IMR-90 (cell line): Measurements from ENCODE around the gene CREB5. TPM values are rescaled to one million over a fixed set of nuclear protein-coding genes. Genes with fewer than 3 reads are reported as not detected.

ENCODE experiments used
- ATAC-seq: fragments of 200-7000 bp; cut with Tn5 transposase; 2 replicates; pipeline ENCODE4 v1.9.1; 2020; ENCODE audit warnings: low read depth, mild to moderate bottlenecking, moderate library complexity
- BruUV-seq: library from RNA; stranded (reverse); fragments of 400-500 nt; replicated peaks from 2 replicates; lab custom pipeline; 2021; lab: Mats Ljungman, UMichigan
- CTCF ChIA-PET: fragments of 300-600 bp; formaldehyde crosslinking; extraction: SDS; loops from one replicate; lab custom pipeline; 2021; ENCODE audit warnings: antibody characterized with exemption; lab: Yijun Ruan, JAX
- POLR2A ChIA-PET: fragments of 300-600 bp; sonication (Branson Sonifier 250); formaldehyde crosslinking; loops from one replicate; lab custom pipeline; 2022; ENCODE audit warnings: antibody characterized with exemption; ENCODE audit not compliant: unreplicated experiment; lab: Charles Lee
- DNase-seq: peaks from one replicate; pipeline ENCODE4 v3.0.0; 2013
- H2AFZ ChIP-seq: replicated peaks from 2 replicates; pipeline ENCODE3; 2013; ENCODE audit warnings: low read length, mild to moderate bottlenecking; ENCODE audit not compliant: poor library complexity
- H2AK5ac ChIP-seq: 2 replicates; pipeline ENCODE4 v1.6.1; 2013; ENCODE audit warnings: low read depth, low read length, inconsistent platforms
- H2AK9ac ChIP-seq: replicated peaks from 2 replicates; pipeline ENCODE3; 2013; ENCODE audit warnings: mild to moderate bottlenecking, low read depth, low read length, moderate library complexity; ENCODE audit not compliant: poor library complexity
- H2BK120ac ChIP-seq: 2 replicates; pipeline ENCODE4 v1.6.1; 2013; ENCODE audit warnings: low read depth, low read length, inconsistent platforms
- H2BK15ac ChIP-seq: 3 replicates; pipeline ENCODE4 v1.6.1; 2013; ENCODE audit warnings: low read depth, low read length, inconsistent platforms
- H2BK20ac ChIP-seq: 2 replicates; pipeline ENCODE4 v1.6.1; 2013; ENCODE audit warnings: low read depth, mild to moderate bottlenecking, inconsistent platforms, low read length, moderate library complexity
- H2BK5ac ChIP-seq: 2 replicates; pipeline ENCODE4 v1.6.1; 2013; ENCODE audit warnings: mild to moderate bottlenecking, low read depth, low read length, inconsistent platforms; ENCODE audit not compliant: poor library complexity, severe bottlenecking
- H3K14ac ChIP-seq: replicated peaks from 2 replicates; pipeline ENCODE4 v1.6.1; 2013; ENCODE audit warnings: low read depth, low read length, inconsistent platforms
- H3K18ac ChIP-seq: 2 replicates; pipeline ENCODE4 v1.6.1; 2013; ENCODE audit warnings: low read depth, low read length, control low read depth
- H3K23ac ChIP-seq: 2 replicates; pipeline ENCODE4 v1.6.1; 2013; ENCODE audit warnings: low read depth, low read length, inconsistent platforms
- H3K27ac ChIP-seq: 2 replicates; pipeline ENCODE4 v1.5.1; 2013; ENCODE audit warnings: mild to moderate bottlenecking, control low read depth, low read length; ENCODE audit not compliant: insufficient read depth
- H3K27me3 ChIP-seq: 2 replicates; pipeline ENCODE4 v1.6.1; 2013; ENCODE audit warnings: low read length; ENCODE audit not compliant: control insufficient read depth, insufficient read depth
- H3K36me3 ChIP-seq: 2 replicates; pipeline ENCODE4 v1.6.1; 2013; ENCODE audit warnings: low read length, mixed read lengths; ENCODE audit not compliant: control insufficient read depth, insufficient read depth
- H3K4ac ChIP-seq: 2 replicates; pipeline ENCODE4 v1.6.1; 2013; ENCODE audit warnings: low read depth, low read length, inconsistent platforms
- H3K4me1 ChIP-seq: 2 replicates; pipeline ENCODE4 v1.6.1; 2013; ENCODE audit warnings: low read length, mixed read lengths; ENCODE audit not compliant: control insufficient read depth, insufficient read depth
- H3K4me2 ChIP-seq: 2 replicates; pipeline ENCODE4 v1.6.1; 2013; ENCODE audit warnings: low read depth, mild to moderate bottlenecking, control low read depth, low read length, moderate library complexity
- H3K4me3 ChIP-seq: 2 replicates; pipeline ENCODE4 v1.5.1; 2013; ENCODE audit warnings: low read depth, mild to moderate bottlenecking, control low read depth, low read length, moderate library complexity; ENCODE audit not compliant: insufficient read depth
- H3K56ac ChIP-seq: 2 replicates; pipeline ENCODE4 v1.6.1; 2013; ENCODE audit warnings: low read length, inconsistent platforms; ENCODE audit not compliant: insufficient read depth; ENCODE audit errors: extremely low read depth
- H3K79me1 ChIP-seq, 2 experiments: 2 replicates each; pipeline ENCODE4 v1.6.1; 2013; ENCODE audit warnings: low read length in 2 of 2, inconsistent platforms in 1 of 2, low read depth in 1 of 2
- H3K9ac ChIP-seq: 2 replicates; pipeline ENCODE4 v1.6.1; 2013; ENCODE audit warnings: low read depth, low read length, control low read depth
- H3K9me1 ChIP-seq: 2 replicates; pipeline ENCODE4 v1.6.1; 2013; ENCODE audit warnings: low read length, inconsistent platforms; ENCODE audit not compliant: insufficient read depth
- H3K9me3 ChIP-seq: 2 replicates; pipeline ENCODE4 v1.6.1; 2013; ENCODE audit warnings: low read length; ENCODE audit not compliant: control insufficient read depth, insufficient read depth
- H4K20me1 ChIP-seq: 2 replicates; pipeline ENCODE4 v1.6.1; 2013; ENCODE audit warnings: low read length, inconsistent platforms; ENCODE audit not compliant: insufficient read depth
- H4K5ac ChIP-seq: 2 replicates; pipeline ENCODE4 v1.6.1; 2013; ENCODE audit warnings: mild to moderate bottlenecking, low read depth, low read length, control low read depth
- H4K8ac ChIP-seq, 2 experiments: 2 replicates each; pipeline ENCODE4 v1.6.1; 2013; ENCODE audit warnings: low read depth in 2 of 2, low read length in 2 of 2, control low read depth in 1 of 2, inconsistent platforms in 1 of 2
- H4K91ac ChIP-seq: 2 replicates; pipeline ENCODE4 v1.6.1; 2013; ENCODE audit warnings: low read depth, low read length, inconsistent platforms; ENCODE audit not compliant: insufficient read depth
- BHLHE40 ChIP-seq: fragments of 150-350 bp; IDR thresholded peaks from 2 replicates; pipeline ENCODE4 v1.6.1; 2016; ENCODE audit warnings: mild to moderate bottlenecking, low read depth, low read length
- CEBPB ChIP-seq: IDR thresholded peaks from 2 replicates; pipeline ENCODE4 v1.6.1; 2012; ENCODE audit warnings: low read depth, low read length, improper control_type of control experiment
- CHD1 ChIP-seq: IDR thresholded peaks from 2 replicates; pipeline ENCODE4 v1.6.1; 2012; ENCODE audit warnings: low read depth, low read length, improper control_type of control experiment
- CTCF ChIP-seq: conservative IDR thresholded peaks from 2 replicates; pipeline ENCODE4 v1.5.1; 2012; ENCODE audit warnings: mild to moderate bottlenecking, low read depth, low read length, improper control_type of control experiment
- FOS ChIP-seq: fragments of 150-350 bp; IDR thresholded peaks from 2 replicates; pipeline ENCODE4 v1.6.1; 2016; ENCODE audit warnings: low read depth, low read length
- MAFK ChIP-seq: IDR thresholded peaks from 2 replicates; pipeline ENCODE4 v1.6.1; 2012; ENCODE audit warnings: low read depth, low read length, improper control_type of control experiment
- MAZ ChIP-seq: IDR thresholded peaks from 2 replicates; pipeline ENCODE4 v1.6.1; 2012; ENCODE audit warnings: low read depth, mild to moderate bottlenecking, low read length, improper control_type of control experiment, moderate library complexity, borderline replicate concordance
- MXI1 ChIP-seq: IDR thresholded peaks from 2 replicates; pipeline ENCODE4 v1.6.1; 2012; ENCODE audit warnings: low read depth, mild to moderate bottlenecking, low read length, moderate library complexity, borderline replicate concordance
- NFE2L2 ChIP-seq: fragments of 150-350 bp; IDR thresholded peaks from 2 replicates; pipeline ENCODE4 v1.6.1; 2016; ENCODE audit warnings: low read depth, mild to moderate bottlenecking, low read length
- POLR2A ChIP-seq: IDR thresholded peaks from 2 replicates; pipeline ENCODE4 v1.6.1; 2012; ENCODE audit warnings: mild to moderate bottlenecking, low read depth, low read length
- RAD21 ChIP-seq: IDR thresholded peaks from 2 replicates; pipeline ENCODE4 v1.6.1; 2012; ENCODE audit warnings: low read length, improper control_type of control experiment
- RCOR1 ChIP-seq: IDR thresholded peaks from 2 replicates; pipeline ENCODE4 v1.6.1; 2012; ENCODE audit warnings: mild to moderate bottlenecking, low read length, improper control_type of control experiment; ENCODE audit not compliant: insufficient replicate concordance
- RFX5 ChIP-seq: IDR thresholded peaks from 2 replicates; pipeline ENCODE4 v1.8.0; 2012; ENCODE audit warnings: low read depth, mild to moderate bottlenecking, low read length, moderate library complexity
- SMC3 ChIP-seq: fragments of 150-350 bp; IDR thresholded peaks from 2 replicates; pipeline ENCODE4 v1.6.1; 2016; ENCODE audit warnings: low read depth, mild to moderate bottlenecking, antibody characterized with exemption, low read length, moderate library complexity
- WGBS, 2 experiments: methylation state at CpG; one replicate each; pipeline versions ENCODE4 v1.1.5 to v1.1.7; 2013; ENCODE audit warnings: missing lambda C conversion rate in 2 of 2; ENCODE audit not compliant: insufficient read length in 1 of 2; ENCODE audit errors: extremely low coverage in 2 of 2; 5-methylcytosine and 5-hydroxymethylcytosine counted together
- dilution Hi-C: fragments of 300-500 bp; cut with HindIII; formaldehyde crosslinking; loops from one replicate; pipeline ENCODE4 v1.14.3; 2018; ENCODE audit warnings: low sequenced_read_pairs; ENCODE audit not compliant: unreplicated experiment
- in situ Hi-C: fragments of 300-500 bp; cut with MboI; formaldehyde crosslinking; loops from 3 replicates; pipeline ENCODE4 v1.14.3; 2019; ENCODE audit warnings: low sequenced_read_pairs, inconsistent platforms, mixed read lengths
- intact Hi-C: fragments of 100-400 bp; cut with micrococcal nuclease; formaldehyde crosslinking; loops from 2 replicates; pipeline ENCODE4 v1.10.0; 2022
- polyA plus RNA-seq, 3 experiments: library from polyadenylated mRNA; depleted of rRNA; stranded (reverse); fragments of >200 nt; gene quantifications; 2 replicates each; pipeline ENCODE4 v1.2.3, GENCODE V29; 2012; ENCODE audit warnings: low replicate concordance in 1 of 3
- total RNA-seq: library from RNA; depleted of rRNA; stranded (reverse); fragments of >200 nt; gene quantifications from 2 replicates; pipeline ENCODE4 v1.2.3, GENCODE V29; 2012
- TF ChIP-seq, protein P1 (sequence below): fragments of 150-350 bp; IDR thresholded peaks from 2 replicates; pipeline ENCODE4 v1.6.1; 2016; ENCODE audit warnings: low read depth, mild to moderate bottlenecking, low read length, moderate library complexity, borderline replicate concordance
- TF ChIP-seq, protein P2 (sequence below): fragments of 150-350 bp; IDR thresholded peaks from 2 replicates; pipeline ENCODE4 v1.6.1; 2017; ENCODE audit warnings: mild to moderate bottlenecking, antibody characterized with exemption, low read length, low read depth

CREB5 gene
- total and polyA plus RNA-seq, 2 of the 4 experiments (the other 2 are of a cell fraction): 7.3 to 13.1 TPM

DNA sequence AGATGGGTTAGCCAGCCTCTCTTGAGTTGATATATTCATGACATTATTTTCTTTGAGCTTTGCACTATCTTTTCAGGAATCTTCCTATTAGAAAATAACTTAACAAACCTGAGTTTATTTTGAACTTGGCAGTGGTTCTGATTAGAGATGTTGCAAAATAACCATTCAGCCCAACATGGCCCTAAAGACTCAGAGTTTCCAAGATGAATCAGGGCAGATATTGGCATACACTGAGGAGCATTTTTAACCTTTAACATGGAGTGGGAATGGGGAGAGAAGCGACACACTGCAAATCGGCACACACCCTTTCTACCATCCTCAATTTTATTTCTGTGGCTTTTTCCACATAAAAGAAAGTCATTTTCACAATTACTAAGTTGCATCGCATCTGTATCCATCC, 355.0 kb downstream of the CREB5 start:
- Histone ChIP-seq H3K9me1 (no peaks in the 10 kb centered on the region; the same call in 1 of the 2 replicates), H4K8ac (no peak overlapping the region), H2BK120ac (no peak overlapping the region), H3K4me2 (no peak overlapping the region), H3K79me1 (no peaks in the 10 kb centered on the region), H2BK15ac (no peak overlapping the region), H4K5ac (no peak overlapping the region), H3K27ac (no peak overlapping the region), H4K91ac (no peak overlapping the region), H3K4me3 (no peak overlapping the region), H2AK9ac (no peak overlapping the region), H4K20me1 (no peaks in the 10 kb centered on the region), H3K4me1 (peaks cover 3% of the 10 kb centered on the region; the same call in 1 of the 2 replicates), H3K9ac (no peak overlapping the region), H3K23ac (no peak overlapping the region), H3K56ac (no peak overlapping the region), H3K27me3 (no peaks in the 10 kb centered on the region), H3K36me3 (no peaks in the 10 kb centered on the region), H3K4ac (no peak overlapping the region), H2BK20ac (no peak overlapping the region), H2BK5ac (no peak overlapping the region), H3K9me3 (no peaks in the 10 kb centered on the region), H2AK5ac (no peak overlapping the region), H3K14ac (no peak overlapping the region), H2AFZ (no peak overlapping the region), H3K18ac (no peak overlapping the region)
- DNase-seq (peak; percentile 34), ATAC-seq (peak; percentile 27; the same call in 1 of the 2 replicates)
- intact Hi-C loops (loop anchor here (10.0 kb wide), 1 partner anchor 473 kb away; no protein-coding TSS in a partner anchor), in situ Hi-C loops (no loop called here), dilution Hi-C loops (no loop called here)
- WGBS, 2 experiments: 100% methylated on average over 1 of the region's 3 CpGs; no CpG with 5 or more reads in 1 of the 2 experiments
- BruUV-seq: no TSS peak
- POLR2A ChIA-PET: no interaction called here
- CTCF ChIA-PET: no interaction called here
- TF ChIP-seq RCOR1 (no peak), SMC3 (no peak), MAFK (no peak), NFE2L2 (no peak), CTCF (no peak), RAD21 (no peak), RFX5 (no peak), BHLHE40 (no peak), CEBPB (no peak), FOS (no peak), MAZ (no peak), CHD1 (no peak), POLR2A (no peak), MXI1 (no peak)
- TF ChIP-seq, protein P1, sequence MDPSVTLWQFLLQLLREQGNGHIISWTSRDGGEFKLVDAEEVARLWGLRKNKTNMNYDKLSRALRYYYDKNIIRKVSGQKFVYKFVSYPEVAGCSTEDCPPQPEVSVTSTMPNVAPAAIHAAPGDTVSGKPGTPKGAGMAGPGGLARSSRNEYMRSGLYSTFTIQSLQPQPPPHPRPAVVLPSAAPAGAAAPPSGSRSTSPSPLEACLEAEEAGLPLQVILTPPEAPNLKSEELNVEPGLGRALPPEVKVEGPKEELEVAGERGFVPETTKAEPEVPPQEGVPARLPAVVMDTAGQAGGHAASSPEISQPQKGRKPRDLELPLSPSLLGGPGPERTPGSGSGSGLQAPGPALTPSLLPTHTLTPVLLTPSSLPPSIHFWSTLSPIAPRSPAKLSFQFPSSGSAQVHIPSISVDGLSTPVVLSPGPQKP: no peak
- TF ChIP-seq, protein P2, sequence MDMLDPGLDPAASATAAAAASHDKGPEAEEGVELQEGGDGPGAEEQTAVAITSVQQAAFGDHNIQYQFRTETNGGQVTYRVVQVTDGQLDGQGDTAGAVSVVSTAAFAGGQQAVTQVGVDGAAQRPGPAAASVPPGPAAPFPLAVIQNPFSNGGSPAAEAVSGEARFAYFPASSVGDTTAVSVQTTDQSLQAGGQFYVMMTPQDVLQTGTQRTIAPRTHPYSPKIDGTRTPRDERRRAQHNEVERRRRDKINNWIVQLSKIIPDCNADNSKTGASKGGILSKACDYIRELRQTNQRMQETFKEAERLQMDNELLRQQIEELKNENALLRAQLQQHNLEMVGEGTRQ: no peak
